Measurements from ENCODE around the gene ISYNA1.

DNA sequence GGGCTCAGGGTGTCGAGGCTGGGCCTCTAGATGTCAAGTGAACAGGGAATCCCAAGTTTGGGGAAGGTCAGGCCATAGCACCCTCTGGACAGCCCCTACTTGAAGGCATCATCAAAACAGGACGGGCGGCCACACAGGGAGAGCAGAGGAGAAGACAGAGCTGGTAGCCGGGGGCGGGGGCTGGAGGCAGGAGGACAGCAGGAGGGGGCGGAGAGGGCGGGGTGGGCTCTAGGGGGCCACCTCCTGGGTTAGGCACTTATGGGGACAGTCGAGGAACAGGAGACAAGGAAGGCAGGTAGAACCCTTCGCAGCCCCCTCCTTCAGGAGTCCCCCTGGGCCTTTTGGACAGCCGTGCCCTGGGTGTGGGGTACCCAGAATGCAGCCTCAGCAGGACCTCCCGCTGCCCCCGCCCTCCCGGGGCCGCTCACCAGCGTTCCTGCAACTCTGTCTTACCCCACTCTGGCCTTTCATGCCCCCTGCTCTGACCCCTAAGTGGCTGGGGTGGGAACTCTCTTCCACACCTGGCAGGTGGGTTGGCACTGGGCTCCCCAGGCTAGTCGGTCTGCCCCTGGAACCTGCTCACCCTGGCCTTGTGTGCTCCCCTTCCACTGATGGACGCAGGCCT is 12.9 kb downstream of the ISYNA1 start:
- TF ChIP-seq, protein P1, sequence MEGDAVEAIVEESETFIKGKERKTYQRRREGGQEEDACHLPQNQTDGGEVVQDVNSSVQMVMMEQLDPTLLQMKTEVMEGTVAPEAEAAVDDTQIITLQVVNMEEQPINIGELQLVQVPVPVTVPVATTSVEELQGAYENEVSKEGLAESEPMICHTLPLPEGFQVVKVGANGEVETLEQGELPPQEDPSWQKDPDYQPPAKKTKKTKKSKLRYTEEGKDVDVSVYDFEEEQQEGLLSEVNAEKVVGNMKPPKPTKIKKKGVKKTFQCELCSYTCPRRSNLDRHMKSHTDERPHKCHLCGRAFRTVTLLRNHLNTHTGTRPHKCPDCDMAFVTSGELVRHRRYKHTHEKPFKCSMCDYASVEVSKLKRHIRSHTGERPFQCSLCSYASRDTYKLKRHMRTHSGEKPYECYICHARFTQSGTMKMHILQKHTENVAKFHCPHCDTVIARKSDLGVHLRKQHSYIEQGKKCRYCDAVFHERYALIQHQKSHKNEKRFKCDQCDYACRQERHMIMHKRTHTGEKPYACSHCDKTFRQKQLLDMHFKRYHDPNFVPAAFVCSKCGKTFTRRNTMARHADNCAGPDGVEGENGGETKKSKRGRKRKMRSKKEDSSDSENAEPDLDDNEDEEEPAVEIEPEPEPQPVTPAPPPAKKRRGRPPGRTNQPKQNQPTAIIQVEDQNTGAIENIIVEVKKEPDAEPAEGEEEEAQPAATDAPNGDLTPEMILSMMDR (IDR thresholded peaks at IDR 0.05; ENCODE audit: extremely low read depth in 1 of 2, insufficient read depth in 1 of 2, low read depth in 1 of 2, low read length in 2 of 2) = no peak
- TF ChIP-seq MAX (IDR thresholded peaks at IDR 0.05; ENCODE audit: insufficient read depth, insufficient read length) = no peak
- TF ChIP-seq POLR2AphosphoS5 (IDR thresholded peaks at IDR 0.05; ENCODE audit: insufficient read depth, low read depth, low read length) = no peak
- TF ChIP-seq POLR2A (IDR thresholded peaks at IDR 0.05; ENCODE audit: low read depth, low read length) = no peak
